ENCODE data around the gene RNF4.
"Not testable (repeated sequence)": the region's sequence is repeated elsewhere in the genome, so short reads cannot be mapped to it uniquely, and the experiment has no call there.

The RNF4 gene

DNA sequence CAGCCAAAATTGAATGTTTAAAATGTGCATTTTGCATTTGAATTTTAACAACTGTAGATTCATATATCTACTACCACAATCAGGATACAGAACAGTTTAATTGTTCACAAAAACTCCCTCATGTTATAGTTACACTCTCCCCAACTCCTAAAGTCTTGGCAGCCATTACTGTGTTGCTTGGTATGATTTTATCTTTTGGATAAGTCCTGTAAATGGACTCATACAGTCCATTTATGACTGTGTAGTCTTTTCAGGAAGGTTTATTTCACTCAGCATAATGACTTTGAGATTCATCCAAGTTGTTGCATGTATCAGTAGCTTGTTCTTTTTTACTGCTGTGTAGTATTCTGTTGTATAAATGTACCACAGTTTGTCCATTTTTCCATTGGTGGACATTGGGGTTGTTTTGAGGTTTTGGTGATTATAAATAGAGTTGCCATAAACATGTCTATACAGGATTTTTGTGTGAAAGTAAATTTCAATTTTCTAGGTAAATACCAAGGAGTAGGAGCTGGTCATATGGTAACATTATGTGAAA, 77.4 kb downstream of the RNF4 start:
- peak overlapping the region; percentile 75 for H3K4ac ChIP-seq (ENCODE audit: low read depth, low read length)
- no peak overlapping the region for H3K14ac ChIP-seq (ENCODE audit: low read length)
- no peaks in the 10 kb centered on the region for H3K79me1 ChIP-seq (ENCODE audit: low read length)
- no peak overlapping the region for H3K18ac ChIP-seq (ENCODE audit: low read length)
- no peak overlapping the region for H3K27ac ChIP-seq (ENCODE audit: low read depth, low read length)
- no peak overlapping the region for H2AK5ac ChIP-seq (ENCODE audit: low read length)
- H3K4me2 ChIP-seq (ENCODE audit: low read length), result no peak overlapping the region
- H4K12ac ChIP-seq (ENCODE audit: low read depth, low read length), result no peak overlapping the region
- no peaks in the 10 kb centered on the region for H3K9me3 ChIP-seq (ENCODE audit: insufficient read depth, low read depth, low read length)
- no peak overlapping the region for H2AFZ ChIP-seq (ENCODE audit: insufficient read depth, low read length, poor library complexity)
- H3K36me3 ChIP-seq (ENCODE audit: control insufficient read depth in 1 of 2, insufficient read depth in 2 of 2, low read length in 2 of 2), result peaks cover 3 to 4% of the 10 kb centered on the region in 2 experiments
- H2BK12ac ChIP-seq (ENCODE audit: low read length), result no peak overlapping the region
- no peak overlapping the region for H3K9ac ChIP-seq (ENCODE audit: low read length)
- DNase-seq, result no peak
- no peaks in the 10 kb centered on the region for H3K27me3 ChIP-seq (ENCODE audit: insufficient read depth, low read length)
- no peak overlapping the region for H4K91ac ChIP-seq (ENCODE audit: low read depth, low read length)
- H2BK5ac ChIP-seq (ENCODE audit: low read depth, low read length, poor library complexity), result no peak overlapping the region
- no peak overlapping the region for H4K8ac ChIP-seq (ENCODE audit: low read depth, low read length)
- H3K23ac ChIP-seq (ENCODE audit: low read length), result no peak overlapping the region
- no peak overlapping the region for H3K4me3 ChIP-seq (ENCODE audit: low read depth, low read length)
- no peak overlapping the region for H2BK120ac ChIP-seq (ENCODE audit: insufficient read depth, low read length, poor library complexity)
- H3K4me1 ChIP-seq (ENCODE audit: control insufficient read depth in 1 of 2, insufficient read depth in 2 of 2, low read length in 2 of 2), result no peaks in the 10 kb centered on the region
- H3K79me2 ChIP-seq (ENCODE audit: control insufficient read depth, insufficient read depth, low read length, poor library complexity), result peaks cover 22% of the 10 kb centered on the region

DNA sequence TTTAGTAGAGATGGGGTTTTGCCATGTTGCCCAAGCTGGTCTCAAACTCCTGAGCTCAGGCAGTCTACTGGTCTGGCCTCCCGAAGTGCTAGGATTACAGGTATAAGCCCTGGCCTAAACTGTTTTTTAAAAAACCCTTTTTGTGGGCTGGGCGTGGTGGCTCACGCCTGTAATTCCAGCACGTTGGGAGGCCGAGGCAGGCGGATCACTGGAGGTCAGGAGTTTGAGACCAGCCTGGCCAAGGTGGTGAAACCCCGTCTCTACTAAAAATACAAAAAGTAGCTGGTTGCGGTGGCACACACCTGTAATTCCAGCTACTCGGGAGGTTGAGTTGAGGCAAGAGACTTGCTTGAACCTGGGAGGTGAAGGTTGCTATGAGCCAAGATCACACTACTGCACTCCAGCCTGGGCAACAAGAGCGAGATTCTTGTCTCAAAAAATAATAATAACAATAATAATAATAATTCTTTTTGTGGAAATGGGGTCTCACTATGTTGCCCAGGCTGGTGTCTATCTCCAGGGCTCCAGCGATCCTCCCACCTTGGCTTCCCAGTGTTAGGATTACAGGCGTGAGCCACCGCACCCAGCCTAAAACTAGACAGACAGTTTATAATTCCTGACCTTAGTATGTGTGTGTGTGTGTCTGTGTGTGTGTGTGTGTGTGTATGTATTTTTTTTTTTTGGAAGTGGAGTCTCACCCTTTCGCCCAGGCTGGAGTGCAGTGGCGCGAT, 78.2 kb downstream of the RNF4 start:
- H2AFZ ChIP-seq (ENCODE audit: insufficient read depth, low read length, poor library complexity); H3K9ac ChIP-seq (ENCODE audit: low read length); H3K14ac ChIP-seq (ENCODE audit: low read length); H3K4me3 ChIP-seq (ENCODE audit: low read depth, low read length); H4K8ac ChIP-seq (ENCODE audit: low read depth, low read length); DNase-seq; H3K27me3 ChIP-seq (ENCODE audit: insufficient read depth, low read length); H3K18ac ChIP-seq (ENCODE audit: low read length); H3K36me3 ChIP-seq (ENCODE audit: control insufficient read depth in 1 of 2, insufficient read depth in 2 of 2, low read length in 2 of 2); H2BK12ac ChIP-seq (ENCODE audit: low read length); H2BK5ac ChIP-seq (ENCODE audit: low read depth, low read length, poor library complexity); H3K9me3 ChIP-seq (ENCODE audit: insufficient read depth, low read depth, low read length); H3K23ac ChIP-seq (ENCODE audit: low read length); H2BK120ac ChIP-seq (ENCODE audit: insufficient read depth, low read length, poor library complexity); H4K91ac ChIP-seq (ENCODE audit: low read depth, low read length); H2AK5ac ChIP-seq (ENCODE audit: low read length); H3K79me1 ChIP-seq (ENCODE audit: low read length); H3K4me1 ChIP-seq (ENCODE audit: control insufficient read depth in 1 of 2, insufficient read depth in 2 of 2, low read length in 2 of 2); H3K27ac ChIP-seq (ENCODE audit: low read depth, low read length); H4K12ac ChIP-seq (ENCODE audit: low read depth, low read length); H3K4me2 ChIP-seq (ENCODE audit: low read length): not testable (repeated sequence)
- Histone ChIP-seq H3K4ac (ENCODE audit: low read depth, low read length) (peak overlapping the region; percentile 2), H3K79me2 (ENCODE audit: control insufficient read depth, insufficient read depth, low read length, poor library complexity) (peaks cover 15% of the 10 kb centered on the region)
- WGBS (ENCODE audit: extremely low coverage, insufficient coverage, insufficient read length), result no CpG with 5 or more reads among the region's 16 CpGs

DNA sequence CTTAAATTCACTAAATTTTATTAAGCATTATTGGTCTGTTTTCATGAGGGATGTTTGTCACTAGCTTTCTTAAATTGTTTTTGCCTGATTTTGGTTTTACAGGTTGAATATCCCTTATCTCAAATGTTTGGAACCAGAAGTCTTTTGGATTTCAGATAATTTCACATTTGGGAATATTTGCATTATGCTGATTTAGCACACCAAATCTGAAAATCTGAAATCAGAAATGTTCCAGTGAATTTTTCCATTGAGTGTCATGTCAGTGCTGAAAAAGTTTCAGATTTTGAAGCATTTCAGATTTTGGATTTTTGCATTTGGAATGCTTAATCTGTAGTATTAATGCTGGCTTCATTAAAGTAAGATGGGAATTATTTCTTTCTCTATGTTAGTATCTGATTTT, 82.2 kb downstream of the RNF4 start:
- Histone ChIP-seq H2AK5ac (ENCODE audit: low read length) (no peak overlapping the region), H3K79me1 (ENCODE audit: low read length) (no peaks in the 10 kb centered on the region), H3K4me1 (ENCODE audit: control insufficient read depth in 1 of 2, insufficient read depth in 2 of 2, low read length in 2 of 2) (no peaks in the 10 kb centered on the region), H4K12ac (ENCODE audit: low read depth, low read length) (no peak overlapping the region), H2BK120ac (ENCODE audit: insufficient read depth, low read length, poor library complexity) (no peak overlapping the region), H3K27ac (ENCODE audit: low read depth, low read length) (no peak overlapping the region), H3K14ac (ENCODE audit: low read length) (no peak overlapping the region), H2AFZ (ENCODE audit: insufficient read depth, low read length, poor library complexity) (no peak overlapping the region), H3K9me3 (ENCODE audit: insufficient read depth, low read depth, low read length) (no peaks in the 10 kb centered on the region), H4K8ac (ENCODE audit: low read depth, low read length) (no peak overlapping the region), H3K79me2 (ENCODE audit: control insufficient read depth, insufficient read depth, low read length, poor library complexity) (peaks cover 9% of the 10 kb centered on the region), H3K4me3 (ENCODE audit: low read depth, low read length) (no peak overlapping the region), H2BK12ac (ENCODE audit: low read length) (no peak overlapping the region), H3K23ac (ENCODE audit: low read length) (no peak overlapping the region), H4K91ac (ENCODE audit: low read depth, low read length) (no peak overlapping the region), H3K27me3 (ENCODE audit: insufficient read depth, low read length) (no peaks in the 10 kb centered on the region), H3K18ac (ENCODE audit: low read length) (no peak overlapping the region), H3K36me3 (ENCODE audit: control insufficient read depth in 1 of 2, insufficient read depth in 2 of 2, low read length in 2 of 2) (no peaks in the 10 kb centered on the region), H3K9ac (ENCODE audit: low read length) (no peak overlapping the region), H2BK5ac (ENCODE audit: low read depth, low read length, poor library complexity) (no peak overlapping the region), H3K4ac (ENCODE audit: low read depth, low read length) (no peak overlapping the region), H3K4me2 (ENCODE audit: low read length) (no peak overlapping the region)
- no peak for DNase-seq

DNA sequence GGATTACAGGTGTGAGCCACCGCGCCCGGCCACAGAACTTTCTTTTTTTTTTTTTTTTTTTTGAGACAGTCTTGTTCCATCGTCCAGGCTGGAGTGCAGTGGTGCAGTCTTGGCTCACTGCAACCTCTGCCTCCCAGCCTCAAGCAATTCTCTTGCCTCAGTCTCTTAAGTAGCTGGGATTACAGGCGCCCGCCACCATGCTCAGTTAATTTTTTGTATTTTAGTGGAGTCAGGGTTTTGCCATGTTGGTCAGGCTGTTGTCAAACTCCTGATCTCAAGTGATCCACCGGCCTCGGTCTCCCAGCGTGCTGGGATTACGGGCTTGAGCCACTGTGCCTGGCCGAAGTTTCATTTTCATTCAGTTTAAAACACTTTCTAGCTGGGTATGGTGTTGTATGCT, 83.9 kb downstream of the RNF4 start:
- Histone ChIP-seq H3K9me3 (ENCODE audit: insufficient read depth, low read depth, low read length) (no peaks in the 10 kb centered on the region), H3K4ac (ENCODE audit: low read depth, low read length) (peak overlapping the region; percentile 64), H2AK5ac (ENCODE audit: low read length) (no peak overlapping the region), H3K23ac (ENCODE audit: low read length) (no peak overlapping the region), H3K4me3 (ENCODE audit: low read depth, low read length) (no peak overlapping the region), H3K14ac (ENCODE audit: low read length) (no peak overlapping the region), H2BK5ac (ENCODE audit: low read depth, low read length, poor library complexity) (no peak overlapping the region), H3K9ac (ENCODE audit: low read length) (no peak overlapping the region), H3K4me2 (ENCODE audit: low read length) (no peak overlapping the region), H2BK120ac (ENCODE audit: insufficient read depth, low read length, poor library complexity) (no peak overlapping the region), H3K27ac (ENCODE audit: low read depth, low read length) (no peak overlapping the region), H4K8ac (ENCODE audit: low read depth, low read length) (no peak overlapping the region), H2BK12ac (ENCODE audit: low read length) (no peak overlapping the region), H3K79me2 (ENCODE audit: control insufficient read depth, insufficient read depth, low read length, poor library complexity) (peaks cover 7% of the 10 kb centered on the region), H4K12ac (ENCODE audit: low read depth, low read length) (no peak overlapping the region), H3K36me3 (ENCODE audit: control insufficient read depth in 1 of 2, insufficient read depth in 2 of 2, low read length in 2 of 2) (no peaks in the 10 kb centered on the region), H3K27me3 (ENCODE audit: insufficient read depth, low read length) (no peaks in the 10 kb centered on the region), H3K18ac (ENCODE audit: low read length) (no peak overlapping the region), H3K79me1 (ENCODE audit: low read length) (no peaks in the 10 kb centered on the region), H3K4me1 (ENCODE audit: control insufficient read depth in 1 of 2, insufficient read depth in 2 of 2, low read length in 2 of 2) (no peaks in the 10 kb centered on the region), H2AFZ (ENCODE audit: insufficient read depth, low read length, poor library complexity) (no peak overlapping the region), H4K91ac (ENCODE audit: low read depth, low read length) (no peak overlapping the region)
- peak; percentile 62 to 69 for DNase-seq
- no CpG with 5 or more reads among the region's 11 CpGs for WGBS (ENCODE audit: extremely low coverage, insufficient coverage, insufficient read length)
